Suprapubic skin (tissue), 4 donors: ENCODE data around the gene SPOP.

Experiments used
- CTCF ChIP-seq, 2 donors: fragments of 200-600 bp in 1 of 2; fragments of 450-650 bp in 1 of 2; sonication (generic) in 1 of 2; IDR thresholded peaks; one replicate each; pipeline ENCODE4 v1.5.1; 2016 to 2019; ENCODE audit warnings: antibody characterized with exemption in 2 of 2, mild to moderate bottlenecking in 1 of 2, moderate library complexity in 1 of 2
- POLR2A ChIP-seq, 2 donors: fragments of 450-650 bp; IDR thresholded peaks; one replicate each; pipeline ENCODE4 v1.6.1; 2017; ENCODE audit warnings: antibody characterized with exemption in 2 of 2, mild to moderate bottlenecking in 2 of 2, moderate library complexity in 2 of 2
- POLR2AphosphoS5 ChIP-seq, 3 donors: sonication (generic); formaldehyde crosslinking; IDR thresholded peaks; one replicate each; pipeline ENCODE4 v1.6.1; 2017; ENCODE audit warnings: antibody characterized with exemption in 3 of 3

GRCh38 chr17:49556223-49556943 is 121.5 kb downstream of the SPOP start:
- TF ChIP-seq POLR2AphosphoS5 (IDR thresholded peaks at IDR 0.05) (no peak), CTCF (IDR thresholded peaks at IDR 0.05) (peak; percentile 82 to 97), POLR2A (IDR thresholded peaks at IDR 0.05) (no peak)
